ENCODE results near the gene MRM3.

Gene MRM3

GRCh38 chr17:737561-738113 is 44.5 kb upstream of the MRM3 start:
- no peak overlapping the region for H3K9ac ChIP-seq (ENCODE audit: low read length)
- H3K27me3 ChIP-seq (ENCODE audit: low read depth, low read length), result no peaks in the 10 kb centered on the region
- peaks cover 20% of the 10 kb centered on the region for H4K20me1 ChIP-seq (ENCODE audit: insufficient read depth, low read length)
- peaks cover 26% of the 10 kb centered on the region for H3K4me1 ChIP-seq (ENCODE audit: low read length)
- H2AFZ ChIP-seq (ENCODE audit: low read depth, low read length), result no peak overlapping the region
- H3K4me3 ChIP-seq (ENCODE audit: low read length), result no peak overlapping the region
- no peak overlapping the region for H3K27ac ChIP-seq (ENCODE audit: low read length)
- H3K9me3 ChIP-seq (ENCODE audit: insufficient read depth, low read length), result no peaks in the 10 kb centered on the region
- H3K79me2 ChIP-seq (ENCODE audit: low read length), result peaks cover 54% of the 10 kb centered on the region
- no peak for TF ChIP-seq CTCF (IDR thresholded peaks at IDR 0.05; ENCODE audit: low read depth, low read length)
- TF ChIP-seq EZH2phosphoT487 (IDR thresholded peaks at IDR 0.05; ENCODE audit: low read depth), result no peak
- H3K36me3 ChIP-seq (replicated peaks; ENCODE audit: low read depth, low read length), result peaks cover 36% of the 10 kb centered on the region
- no peak overlapping the region for H3K4me2 ChIP-seq (ENCODE audit: low read length)

GRCh38 chr17:740240-741017 is 41.7 kb upstream of the MRM3 start:
- Histone ChIP-seq H3K36me3 (replicated peaks; ENCODE audit: low read depth, low read length) (peaks cover 51% of the 10 kb centered on the region), H3K79me2 (ENCODE audit: low read length) (peaks cover 56% of the 10 kb centered on the region), H3K4me2 (ENCODE audit: low read length) (peak overlapping the region; percentile 60), H2AFZ (ENCODE audit: low read depth, low read length) (no peak overlapping the region; the same call in 1 of the 2 replicates), H3K27me3 (ENCODE audit: low read depth, low read length) (no peaks in the 10 kb centered on the region), H3K9me3 (ENCODE audit: insufficient read depth, low read length) (no peaks in the 10 kb centered on the region), H3K27ac (ENCODE audit: low read length) (peak overlapping the region; percentile 71), H3K9ac (ENCODE audit: low read length) (peak overlapping the region; percentile 29; the same call in 1 of the 2 replicates), H3K4me3 (ENCODE audit: low read length) (peak overlapping the region; percentile 36), H4K20me1 (ENCODE audit: insufficient read depth, low read length) (peaks cover 31% of the 10 kb centered on the region), H3K4me1 (ENCODE audit: low read length) (peaks cover 20% of the 10 kb centered on the region)
- TF ChIP-seq EZH2phosphoT487 (IDR thresholded peaks at IDR 0.05; ENCODE audit: low read depth), result no peak
- TF ChIP-seq CTCF (IDR thresholded peaks at IDR 0.05; ENCODE audit: low read depth, low read length), result no peak

GRCh38 chr17:742147-742793 is 39.9 kb upstream of the MRM3 start:
- peaks cover 72% of the 10 kb centered on the region for H3K79me2 ChIP-seq (ENCODE audit: low read length)
- H3K27ac ChIP-seq (ENCODE audit: low read length), result no peak overlapping the region
- peaks cover 57% of the 10 kb centered on the region for H3K36me3 ChIP-seq (replicated peaks; ENCODE audit: low read depth, low read length)
- no peak overlapping the region for H3K4me2 ChIP-seq (ENCODE audit: low read length)
- no peak overlapping the region for H3K9ac ChIP-seq (ENCODE audit: low read length)
- no peak overlapping the region for H3K4me3 ChIP-seq (ENCODE audit: low read length)
- TF ChIP-seq CTCF (IDR thresholded peaks at IDR 0.05; ENCODE audit: low read depth, low read length) (no peak), EZH2phosphoT487 (IDR thresholded peaks at IDR 0.05; ENCODE audit: low read depth) (no peak)
- no peak overlapping the region for H2AFZ ChIP-seq (ENCODE audit: low read depth, low read length)
- H3K27me3 ChIP-seq (ENCODE audit: low read depth, low read length), result no peaks in the 10 kb centered on the region
- no peaks in the 10 kb centered on the region for H3K9me3 ChIP-seq (ENCODE audit: insufficient read depth, low read length)
- peaks cover 36% of the 10 kb centered on the region for H4K20me1 ChIP-seq (ENCODE audit: insufficient read depth, low read length)
- H3K4me1 ChIP-seq (ENCODE audit: low read length), result peaks cover 20% of the 10 kb centered on the region

GRCh38 chr17:743139-743538 is 39.0 kb upstream of the MRM3 start:
- H3K9ac ChIP-seq (ENCODE audit: low read length), result no peak overlapping the region
- H3K36me3 ChIP-seq (replicated peaks; ENCODE audit: low read depth, low read length), result peaks cover 62% of the 10 kb centered on the region
- no peak overlapping the region for H3K4me3 ChIP-seq (ENCODE audit: low read length)
- H3K4me2 ChIP-seq (ENCODE audit: low read length), result no peak overlapping the region
- no peak overlapping the region for H2AFZ ChIP-seq (ENCODE audit: low read depth, low read length)
- no peak overlapping the region for H3K27ac ChIP-seq (ENCODE audit: low read length)
- H3K27me3 ChIP-seq (ENCODE audit: low read depth, low read length), result no peaks in the 10 kb centered on the region
- H3K4me1 ChIP-seq (ENCODE audit: low read length), result peaks cover 20% of the 10 kb centered on the region
- peaks cover 75% of the 10 kb centered on the region for H3K79me2 ChIP-seq (ENCODE audit: low read length)
- H3K9me3 ChIP-seq (ENCODE audit: insufficient read depth, low read length), result no peaks in the 10 kb centered on the region
- no peak for TF ChIP-seq EZH2phosphoT487 (IDR thresholded peaks at IDR 0.05; ENCODE audit: low read depth)
- no peak for TF ChIP-seq CTCF (IDR thresholded peaks at IDR 0.05; ENCODE audit: low read depth, low read length)
- H4K20me1 ChIP-seq (ENCODE audit: insufficient read depth, low read length), result peaks cover 37% of the 10 kb centered on the region
